NCI-H1092 (cell line): ENCODE results near the gene HOXD4.

Experiments used
- DNase-seq: peaks from one replicate; lab custom pipeline; 2025; lab: John Stamatoyannopoulos, UW

The HOXD4 gene

DNA sequence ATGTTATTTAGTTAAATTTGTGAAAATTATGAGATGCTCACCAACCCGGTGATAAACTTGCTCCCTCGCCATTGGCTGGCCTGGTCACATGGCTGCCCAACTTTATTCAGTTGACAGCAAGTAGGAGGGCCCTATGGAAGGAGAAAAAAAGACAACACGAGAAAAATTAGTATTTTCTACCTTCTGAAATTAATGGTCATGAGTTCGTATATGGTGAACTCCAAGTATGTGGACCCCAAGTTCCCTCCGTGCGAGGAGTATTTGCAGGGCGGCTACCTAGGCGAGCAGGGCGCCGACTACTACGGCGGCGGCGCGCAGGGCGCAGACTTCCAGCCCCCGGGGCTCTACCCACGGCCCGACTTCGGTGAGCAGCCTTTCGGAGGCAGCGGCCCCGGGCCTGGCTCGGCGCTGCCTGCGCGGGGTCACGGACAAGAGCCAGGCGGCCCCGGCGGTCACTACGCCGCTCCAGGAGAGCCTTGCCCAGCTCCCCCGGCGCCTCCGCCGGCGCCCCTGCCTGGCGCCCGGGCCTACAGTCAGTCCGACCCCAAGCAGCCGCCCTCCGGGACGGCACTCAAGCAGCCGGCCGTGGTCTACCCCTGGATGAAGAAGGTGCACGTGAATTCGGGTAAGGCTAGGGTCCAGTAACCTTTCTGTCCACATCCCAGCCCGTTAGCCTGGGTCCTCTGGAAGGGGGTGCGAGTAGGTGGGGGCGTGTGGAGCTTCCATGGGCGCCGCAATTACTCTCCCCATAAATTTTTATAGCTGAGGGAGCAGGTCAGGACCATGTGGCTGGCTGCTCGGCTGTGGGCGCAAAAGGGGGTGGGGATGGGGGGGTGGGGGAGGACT is at the start of gene HOXD4:
Gene HOXD4, plus strand, starts transcription at position 109 of the 846 bp plus-strand sequence. Its CDS starts 84 bp downstream, at position 193.
- DNase-seq, result no peak

DNA sequence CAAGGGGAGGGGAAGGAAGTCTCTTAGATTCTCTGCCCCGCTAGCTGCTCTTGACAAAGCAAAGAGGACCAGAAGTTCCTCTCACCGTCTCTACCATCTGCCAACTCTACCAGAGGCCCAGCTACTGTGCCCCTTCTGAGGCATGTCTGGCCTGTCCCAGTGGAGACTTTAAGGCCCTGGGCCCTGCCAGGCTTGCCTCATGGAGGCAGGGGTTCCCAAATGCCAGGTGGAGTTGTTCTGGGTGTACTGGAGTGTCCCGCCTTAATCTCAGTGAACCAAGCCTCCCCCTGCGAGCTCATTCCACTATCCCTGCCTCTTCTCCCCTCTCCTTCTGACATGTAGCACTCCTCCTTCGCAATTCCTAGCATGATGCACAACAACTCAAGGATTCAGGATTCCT is 49.5 kb upstream of the HOXD4 start:
- DNase-seq, result no peak

DNA sequence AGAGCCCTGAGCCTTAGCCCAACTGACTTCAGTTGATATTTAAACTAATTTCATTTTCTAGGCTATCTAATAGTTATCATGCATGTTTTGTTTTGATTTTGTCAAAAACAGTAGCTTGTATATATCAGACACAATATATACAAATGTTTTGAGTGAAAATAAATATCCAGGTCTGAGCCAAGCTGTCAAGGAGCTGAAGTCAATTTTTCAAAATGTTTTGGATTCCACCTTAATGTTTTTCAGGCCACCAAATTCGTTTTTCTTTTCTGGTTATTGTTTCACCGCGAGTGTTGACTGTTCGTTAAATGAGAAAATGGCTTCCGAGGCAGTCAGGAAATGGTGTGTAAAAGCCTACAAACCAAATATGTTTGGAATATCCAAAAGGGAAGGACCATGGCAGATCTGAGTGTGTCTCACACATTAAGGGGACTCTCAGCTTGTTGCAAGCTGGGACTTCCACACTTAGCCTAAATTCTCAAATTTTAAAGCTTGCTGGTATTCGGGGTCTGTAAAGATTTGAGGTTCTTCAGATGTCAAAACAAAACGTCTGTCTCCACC is 49.0 kb upstream of the HOXD4 start:
- no peak for DNase-seq

DNA sequence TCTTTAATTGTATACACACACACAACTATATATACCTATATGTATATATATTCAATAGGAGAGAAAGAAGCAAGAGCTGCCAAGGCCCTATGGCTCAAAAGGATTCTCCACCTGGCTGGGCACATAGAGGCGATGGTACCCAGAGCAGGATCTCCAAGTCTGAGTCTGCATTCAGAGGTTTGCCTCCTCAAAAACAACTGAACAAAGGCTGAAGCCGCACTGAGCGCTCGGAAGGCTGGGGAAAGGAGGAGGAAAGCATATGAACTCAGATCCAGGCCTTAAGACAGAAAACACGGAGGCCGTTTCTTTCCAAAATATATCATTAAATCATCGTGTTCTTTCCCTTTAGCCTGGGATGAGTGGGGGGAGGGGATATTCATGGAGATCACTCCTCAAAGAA is 48.2 kb upstream of the HOXD4 start:
- DNase-seq, result no peak

DNA sequence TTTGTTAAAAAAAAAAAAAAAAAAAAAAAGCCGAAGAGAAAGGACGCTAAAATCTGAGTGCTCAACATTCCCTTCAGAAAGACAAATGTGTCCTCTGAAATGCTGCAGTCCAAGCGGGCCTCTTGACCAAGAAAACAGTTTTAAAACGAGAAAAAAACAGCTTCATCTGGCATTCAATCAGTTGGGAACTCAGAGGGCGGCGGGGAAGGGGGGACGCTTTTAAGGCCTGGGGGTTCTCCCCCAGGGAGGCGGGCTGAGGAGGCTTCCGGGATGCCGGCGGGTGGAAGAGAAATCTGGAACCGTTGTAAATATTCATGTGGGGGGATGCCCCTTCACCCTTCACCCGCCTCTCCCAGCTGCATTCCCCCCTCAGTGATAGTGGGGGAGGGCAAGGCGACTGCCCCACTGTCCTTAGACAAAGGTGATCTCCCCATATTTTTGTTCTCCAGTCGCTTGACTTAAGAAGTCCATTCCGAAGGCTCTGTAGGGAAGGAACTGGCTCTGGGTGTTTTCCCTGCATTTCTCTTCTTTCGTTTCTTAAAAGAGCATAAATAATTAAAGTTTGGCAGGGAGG is 47.5 kb upstream of the HOXD4 start:
- DNase-seq, result no peak

DNA sequence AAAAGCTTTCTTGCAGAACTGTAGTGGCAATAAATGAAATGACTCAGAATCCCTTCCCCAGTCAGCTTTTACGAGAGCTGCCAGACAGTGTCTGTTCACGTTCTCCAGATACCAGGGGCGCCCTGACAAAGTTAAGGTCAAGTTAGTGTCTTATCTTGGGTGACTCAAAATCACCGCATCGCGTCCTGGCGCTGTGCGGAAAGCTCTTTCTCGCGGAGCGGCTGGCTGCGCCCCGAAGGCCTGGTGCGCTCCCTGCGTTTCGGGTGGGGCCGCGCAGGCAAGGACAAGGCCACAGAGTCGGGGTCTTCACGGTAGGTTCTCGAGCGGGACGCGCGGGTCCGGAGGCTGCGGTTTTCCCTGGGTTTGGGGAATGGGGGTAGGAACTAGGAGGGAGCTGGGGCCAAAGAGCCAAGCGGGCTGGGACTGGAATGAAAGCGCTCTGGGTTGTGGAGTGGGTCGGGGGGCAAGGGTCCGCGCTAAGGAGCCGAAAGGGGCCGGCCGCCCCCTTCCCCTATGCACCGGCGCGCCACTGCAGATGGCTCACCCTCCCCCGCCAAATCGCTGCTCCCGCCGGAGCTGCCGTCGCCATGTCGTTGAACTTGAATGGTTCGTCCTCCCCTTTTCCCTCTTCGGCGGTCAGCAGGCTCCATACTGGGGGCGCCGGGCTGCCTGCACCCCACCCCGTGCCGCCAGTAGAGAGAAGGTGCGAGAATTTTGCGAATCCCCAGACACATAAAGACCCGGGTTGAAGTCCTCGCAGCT is 46.9 kb upstream of the HOXD4 start:
- DNase-seq, result no peak

DNA sequence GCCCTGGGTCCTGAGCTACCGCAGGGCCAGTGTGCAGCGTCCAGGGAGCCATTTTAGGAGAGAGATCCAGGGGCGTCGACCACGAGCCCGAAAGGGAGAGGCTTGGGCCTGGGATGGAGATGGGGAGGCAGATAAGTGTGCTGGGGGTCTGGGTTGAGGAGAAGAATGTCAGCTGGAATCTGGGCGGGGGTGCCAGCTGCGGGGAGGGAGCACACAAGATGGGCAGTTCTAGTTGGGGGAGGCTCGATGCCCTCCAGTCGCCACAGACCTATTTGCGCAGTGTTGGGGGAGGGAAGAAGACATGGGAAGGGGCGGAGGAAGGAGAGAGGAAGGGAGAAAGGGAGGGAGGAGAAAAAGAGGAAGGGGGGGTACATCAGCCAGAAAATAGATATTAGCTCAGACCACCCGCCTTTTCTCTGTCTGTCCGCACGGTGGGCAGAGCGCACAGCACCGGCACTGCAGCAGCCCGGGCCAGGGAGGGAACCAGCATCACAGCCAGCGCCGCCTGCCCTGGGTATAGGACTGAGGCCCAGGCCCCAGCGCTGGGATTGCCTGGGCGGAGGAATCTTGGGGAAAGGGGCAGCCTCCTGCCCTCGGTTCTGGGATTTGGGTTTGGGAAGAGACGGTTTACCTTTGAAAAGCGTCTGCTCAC is 46.1 kb upstream of the HOXD4 start:
- no peak for DNase-seq

DNA sequence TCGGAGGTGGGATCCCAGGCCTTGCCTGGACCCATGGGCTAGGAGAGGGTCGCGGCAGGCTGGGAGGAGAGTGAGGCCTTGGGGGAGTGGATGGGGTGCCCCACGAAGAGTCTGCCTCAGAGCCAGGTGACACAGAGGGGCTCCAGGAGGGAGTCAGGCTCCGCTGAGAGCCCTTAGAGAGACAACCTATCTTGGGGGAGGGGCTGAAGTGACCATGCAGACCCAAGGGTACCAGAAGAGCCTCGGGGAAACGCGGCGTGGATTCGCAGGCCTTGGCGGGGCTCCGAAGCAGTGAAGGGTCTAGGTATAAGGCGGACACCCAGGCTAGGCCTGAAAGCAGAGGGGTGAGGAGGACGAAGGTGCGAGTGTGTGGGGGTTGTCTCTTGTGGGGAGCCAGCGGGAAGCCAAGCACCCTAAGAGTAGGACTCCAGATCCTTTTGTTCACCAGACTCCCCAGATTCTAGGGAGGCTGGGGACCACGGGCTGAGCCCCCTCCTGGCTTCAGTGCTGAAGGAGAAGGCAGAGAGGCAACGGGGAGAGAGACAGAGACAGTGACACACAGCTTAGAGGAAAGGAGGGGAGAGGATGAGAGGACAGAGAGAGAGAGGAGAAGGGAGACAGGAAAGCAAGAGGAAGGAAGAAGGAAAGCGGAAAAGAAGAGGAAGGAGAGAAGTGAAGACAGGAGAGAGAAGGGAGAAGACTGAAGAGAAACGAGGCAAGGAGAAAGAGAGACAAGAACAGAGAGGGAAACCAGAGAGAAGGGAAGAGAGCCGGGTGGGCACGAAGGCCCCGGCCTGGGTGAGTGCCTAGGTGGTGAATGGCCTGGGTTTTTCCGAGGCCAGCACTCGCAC is 45.4 kb upstream of the HOXD4 start:
- DNase-seq, result no peak

DNA sequence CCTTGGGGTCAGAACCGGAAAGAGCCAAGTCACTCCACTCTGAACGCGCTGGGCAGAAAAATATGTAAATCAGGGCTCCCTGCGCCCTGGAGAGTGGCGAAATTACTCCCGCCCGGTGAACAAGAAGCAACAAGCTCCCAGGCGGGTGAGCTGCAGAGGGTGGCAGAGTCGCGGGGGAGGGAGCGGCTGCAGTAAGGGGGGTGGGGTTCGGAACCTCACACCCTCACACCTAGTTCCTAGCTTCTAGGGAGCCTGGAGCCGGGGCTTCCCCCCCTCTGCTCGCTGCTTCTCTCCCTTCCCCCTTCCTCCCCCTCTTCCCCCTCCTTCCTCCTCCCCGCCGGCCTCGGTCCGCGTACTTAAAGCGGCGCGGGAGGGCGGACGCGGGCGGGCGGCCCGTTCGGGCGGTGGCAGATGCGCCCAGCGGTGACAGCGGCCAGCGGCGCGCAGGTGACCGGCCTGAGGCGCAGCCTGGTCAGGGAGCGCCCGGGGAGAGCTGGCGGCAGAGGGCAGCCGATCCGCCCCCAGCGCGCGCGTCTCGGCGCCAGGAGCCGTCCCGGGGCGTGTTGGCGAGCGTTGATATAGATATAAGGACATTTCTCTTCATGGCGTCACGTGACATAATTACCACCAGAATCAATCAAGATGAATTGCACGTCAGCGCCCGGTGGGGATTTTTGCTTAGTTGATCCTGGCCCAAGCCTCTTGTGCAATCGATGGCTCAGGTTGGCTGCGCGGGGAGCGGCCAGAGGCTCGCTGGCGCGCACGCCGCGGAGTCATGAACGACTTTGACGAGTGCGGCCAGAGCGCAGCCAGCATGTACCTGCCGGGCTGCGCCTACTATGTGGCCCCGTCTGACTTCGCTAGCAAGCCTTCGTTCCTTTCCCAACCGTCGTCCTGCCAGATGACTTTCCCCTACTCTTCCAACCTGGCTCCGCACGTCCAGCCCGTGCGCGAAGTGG is 44.5 kb upstream of the HOXD4 start, which contains the start of gene HOXD11:
Gene HOXD11, plus strand, starts transcription at position 700 of the 959 bp plus-strand sequence. Its CDS starts 76 bp downstream, at position 776.
- DNase-seq, result peak; percentile 78

DNA sequence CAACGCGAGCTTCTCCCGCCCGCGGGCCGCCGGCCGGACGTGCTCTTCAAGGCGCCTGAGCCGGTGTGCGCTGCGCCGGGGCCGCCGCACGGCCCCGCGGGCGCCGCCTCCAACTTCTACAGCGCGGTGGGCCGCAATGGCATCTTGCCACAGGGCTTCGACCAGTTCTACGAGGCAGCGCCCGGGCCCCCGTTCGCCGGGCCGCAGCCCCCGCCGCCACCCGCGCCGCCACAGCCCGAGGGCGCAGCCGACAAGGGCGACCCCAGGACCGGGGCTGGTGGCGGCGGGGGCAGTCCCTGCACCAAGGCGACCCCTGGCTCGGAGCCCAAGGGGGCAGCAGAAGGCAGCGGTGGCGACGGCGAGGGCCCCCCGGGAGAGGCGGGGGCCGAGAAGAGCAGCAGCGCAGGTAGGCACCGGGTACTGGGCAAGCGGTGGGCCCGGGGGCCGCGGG is 43.6 kb upstream of the HOXD4 start:
- DNase-seq, result no peak

DNA sequence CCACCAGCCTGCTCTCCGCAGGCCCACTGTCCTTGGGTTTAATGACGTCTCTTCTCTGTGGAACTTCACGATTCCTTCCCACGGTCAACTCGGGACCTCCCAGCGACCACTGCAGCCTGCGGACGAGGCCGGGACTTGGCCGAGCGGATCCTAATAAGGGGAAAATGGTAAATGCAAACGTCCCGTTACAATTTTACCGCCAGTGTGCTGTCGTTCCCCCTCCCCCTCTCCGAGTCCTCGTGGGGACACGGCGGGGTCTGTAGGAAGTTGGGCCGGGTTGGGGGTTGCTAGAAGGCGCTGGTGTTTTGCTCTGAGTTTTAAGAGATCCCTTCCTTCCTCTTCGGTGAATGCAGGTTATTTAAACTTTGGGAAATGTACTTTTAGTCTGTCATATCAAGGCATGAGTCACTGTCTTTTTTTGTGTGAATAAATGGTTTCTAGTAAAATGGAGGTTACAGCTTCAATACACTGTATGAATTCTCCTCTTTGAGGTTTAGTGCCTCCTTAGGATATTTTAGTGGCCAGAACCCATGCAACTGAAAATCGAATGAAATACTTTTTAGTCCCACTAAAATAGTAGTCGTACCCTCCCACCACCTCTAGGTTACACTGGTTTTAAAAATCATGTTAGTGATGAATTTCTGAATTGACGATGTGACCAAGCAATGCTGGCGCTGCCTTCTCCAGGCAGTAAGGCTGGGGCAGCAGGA is 42.0 kb upstream of the HOXD4 start:
- DNase-seq, result no peak

DNA sequence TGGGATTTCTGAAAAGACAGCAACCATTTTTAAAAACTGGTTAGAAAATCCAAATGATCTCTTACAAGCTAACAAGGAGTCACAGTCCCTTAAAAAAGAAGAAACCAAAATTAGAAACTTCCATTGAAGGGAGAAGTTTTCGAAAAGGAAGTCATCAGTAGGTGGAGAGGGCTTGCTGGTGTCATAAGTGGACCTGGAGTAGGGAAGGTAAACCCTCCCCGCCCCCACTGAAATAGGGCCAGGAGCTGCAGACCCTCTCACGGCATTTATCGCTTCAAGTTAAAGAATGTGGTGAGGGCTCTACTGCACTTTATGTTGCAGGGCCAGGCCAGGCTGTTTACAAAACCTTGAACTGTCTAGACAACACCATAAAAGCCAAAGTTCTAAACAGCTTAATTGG is 41.4 kb upstream of the HOXD4 start:
- DNase-seq, result no peak

DNA sequence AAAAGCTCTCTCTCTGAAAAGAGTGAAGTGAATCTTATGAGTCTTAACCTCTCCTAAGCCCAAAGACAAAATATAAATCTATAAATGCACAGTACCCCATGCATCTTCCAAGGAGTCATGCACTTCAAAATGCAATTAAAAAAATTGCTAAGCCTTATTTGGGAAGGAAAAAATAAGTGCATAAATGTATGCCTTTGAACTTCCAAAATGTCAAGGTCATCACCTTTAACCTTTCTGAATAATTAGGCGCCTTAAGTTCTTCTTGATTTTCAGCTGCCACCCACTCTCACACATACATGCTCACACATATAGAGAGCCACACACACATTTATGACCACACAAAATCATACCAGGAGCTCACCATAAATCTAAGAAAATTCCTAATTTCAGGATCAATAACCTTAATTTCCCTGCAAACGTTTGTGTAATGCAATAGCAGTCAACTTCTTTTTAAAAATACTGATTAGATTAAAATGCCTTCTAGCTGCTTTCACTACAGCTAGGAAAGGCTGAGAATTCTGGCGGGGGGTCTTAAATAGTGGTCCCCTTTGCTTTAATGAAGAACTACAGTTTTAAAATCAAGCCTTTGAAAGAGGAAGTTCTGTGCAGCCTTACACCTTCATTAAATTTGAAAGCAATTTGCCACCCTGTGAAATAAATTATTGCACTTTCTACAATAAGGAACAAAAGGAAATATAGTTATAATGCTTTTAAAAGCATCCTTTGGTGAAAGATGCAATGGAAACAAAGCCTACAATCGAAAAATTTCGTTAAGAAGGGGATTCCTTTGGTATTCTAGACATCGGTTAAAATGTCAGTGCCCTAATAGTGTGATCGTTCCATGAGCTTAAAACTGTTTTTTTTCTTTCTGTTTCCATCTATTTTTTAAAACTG is 40.7 kb upstream of the HOXD4 start:
- no peak for DNase-seq

DNA sequence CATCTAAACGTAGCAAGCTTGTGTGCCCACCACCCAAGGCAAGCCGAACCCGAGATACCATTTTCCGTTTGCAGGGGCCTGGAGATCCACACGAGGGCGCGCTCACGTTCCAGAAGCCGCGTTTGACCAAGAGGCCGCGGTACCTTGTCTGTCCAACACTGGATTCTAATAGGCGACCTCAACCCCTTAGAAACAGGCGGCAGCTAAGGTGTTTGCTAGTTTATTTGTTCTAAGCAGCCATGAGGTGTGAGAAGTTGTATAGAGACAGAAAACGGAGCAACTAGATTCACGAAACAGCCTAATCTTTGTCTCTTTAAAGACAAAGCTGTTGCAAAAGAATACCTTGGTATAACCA is 40.1 kb upstream of the HOXD4 start:
- peak; percentile 78 for DNase-seq

DNA sequence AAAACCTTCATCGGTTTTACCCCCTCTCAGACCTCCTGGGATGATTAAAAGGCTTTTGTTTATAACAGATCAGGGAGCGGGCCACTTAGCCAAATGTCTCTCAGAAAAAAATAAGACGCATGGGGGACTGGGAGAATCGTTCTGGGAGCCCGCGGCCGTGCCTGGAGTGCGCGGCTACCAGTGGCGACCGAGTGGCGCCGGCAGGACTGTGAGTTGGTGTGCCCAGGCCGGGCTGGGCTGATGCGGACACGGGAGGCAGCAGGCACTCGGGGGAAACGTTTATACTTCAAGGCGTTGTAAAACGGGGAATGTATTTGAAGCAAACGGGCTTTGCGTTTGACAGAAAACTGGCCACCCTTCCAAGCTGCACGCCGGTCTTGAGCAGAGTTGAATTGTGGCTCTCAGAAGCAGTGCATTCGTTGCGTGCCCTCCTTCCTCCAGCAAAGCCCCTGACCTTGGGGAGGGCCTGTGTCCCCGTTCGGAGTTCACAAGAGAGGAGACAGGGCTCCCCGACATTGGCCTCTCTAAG is 39.4 kb upstream of the HOXD4 start:
- DNase-seq, result no peak

DNA sequence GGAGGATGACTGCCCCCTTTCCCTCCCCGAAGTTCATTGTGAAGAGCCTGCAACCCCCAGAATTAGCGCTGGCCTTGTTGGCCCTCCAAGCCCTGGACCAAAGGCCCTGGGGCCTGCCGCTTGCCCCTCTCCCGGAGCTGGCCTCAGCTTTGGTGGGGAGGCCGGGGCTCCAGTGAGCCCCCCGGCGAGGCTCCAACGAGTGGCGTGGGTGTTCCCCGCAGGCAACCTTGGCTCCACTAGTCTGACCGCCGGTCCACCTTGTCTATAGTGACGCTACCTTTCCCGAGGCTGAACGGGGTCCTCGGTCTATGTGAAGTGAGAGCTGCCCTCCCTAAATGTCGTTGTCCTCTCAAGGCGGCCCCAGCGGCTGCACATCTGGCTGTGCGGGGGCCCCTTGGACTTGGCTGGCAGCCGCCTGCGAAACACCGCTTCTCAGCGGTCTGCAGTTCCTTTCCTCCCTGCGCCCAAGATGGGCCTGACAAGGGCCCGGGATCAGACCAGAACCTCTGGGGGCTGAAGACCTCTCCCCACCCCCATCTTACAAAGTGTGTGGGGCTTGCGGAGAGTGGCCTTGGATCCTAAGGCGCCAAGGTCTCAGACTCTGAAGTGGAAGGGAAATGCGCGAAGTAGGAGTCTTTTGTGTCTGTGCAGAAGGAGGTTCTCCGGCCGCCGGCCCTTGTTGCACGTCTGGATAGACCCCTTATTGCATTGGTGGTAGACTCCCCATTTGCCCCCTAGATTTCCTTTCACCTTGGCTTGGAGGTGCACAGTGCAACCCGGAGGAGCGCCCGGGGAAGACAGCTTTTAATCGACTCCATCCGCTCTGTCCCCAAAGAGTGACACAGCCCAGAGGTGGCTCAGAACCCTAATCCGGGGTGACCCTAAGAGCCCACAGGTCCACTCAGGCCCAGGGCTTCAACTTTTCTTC is 38.7 kb upstream of the HOXD4 start:
- no peak for DNase-seq
